ENCODE results near the gene DHRS7B.
"Not testable (repeated sequence)": the region's sequence is repeated elsewhere in the genome, so short reads cannot be mapped to it uniquely, and the experiment has no call there.

DHRS7B gene, protein sequence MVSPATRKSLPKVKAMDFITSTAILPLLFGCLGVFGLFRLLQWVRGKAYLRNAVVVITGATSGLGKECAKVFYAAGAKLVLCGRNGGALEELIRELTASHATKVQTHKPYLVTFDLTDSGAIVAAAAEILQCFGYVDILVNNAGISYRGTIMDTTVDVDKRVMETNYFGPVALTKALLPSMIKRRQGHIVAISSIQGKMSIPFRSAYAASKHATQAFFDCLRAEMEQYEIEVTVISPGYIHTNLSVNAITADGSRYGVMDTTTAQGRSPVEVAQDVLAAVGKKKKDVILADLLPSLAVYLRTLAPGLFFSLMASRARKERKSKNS

DNA sequence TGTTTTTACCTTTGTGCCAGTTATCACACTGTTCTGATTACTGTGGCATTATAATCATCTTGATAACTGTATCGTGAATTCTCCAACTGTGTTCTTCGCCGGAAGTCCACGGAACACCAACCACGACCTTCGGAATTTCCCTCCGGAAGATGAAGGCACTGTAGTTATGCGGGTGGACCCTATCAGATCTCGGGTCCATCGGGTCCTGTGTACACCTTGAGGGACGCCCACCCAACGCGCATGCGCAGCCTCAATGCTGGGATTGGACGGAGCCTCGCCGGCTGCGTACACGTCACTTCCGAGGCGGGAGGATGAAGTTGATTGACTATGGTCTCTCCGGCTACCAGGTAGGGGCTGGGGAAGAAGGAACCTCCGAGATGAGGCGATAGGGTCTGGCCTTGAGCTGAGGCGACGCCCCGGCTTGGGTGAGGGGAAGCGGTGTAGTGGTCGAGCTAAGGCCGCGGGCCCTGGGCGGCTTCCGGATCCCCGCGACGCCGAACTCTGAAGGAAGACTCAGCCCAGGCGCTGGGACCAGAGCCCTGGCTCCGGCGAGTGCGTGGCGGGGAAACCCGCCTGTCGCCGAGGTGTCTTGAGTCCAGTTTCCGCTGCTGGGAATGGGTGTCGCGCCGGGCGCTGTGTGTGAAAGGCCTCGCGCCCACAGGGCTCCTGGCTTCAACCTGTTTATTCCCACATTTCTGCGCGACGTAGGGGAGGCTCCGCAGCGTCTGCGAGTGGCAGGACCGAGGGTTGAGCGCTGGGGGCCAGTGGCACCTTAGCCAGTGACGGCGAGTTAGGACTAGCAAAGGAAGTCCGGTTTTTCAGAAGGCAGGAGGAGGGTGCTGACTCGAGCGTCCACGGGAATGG, at the start of gene DHRS7B:
TSS of gene DHRS7B (plus strand) at position 320 of the 864 bp plus-strand sequence. CDS start at position 328, 8 bp downstream.
- peak; percentile 91 to 97 for DNase-seq

- no peak for DNase-seq
These were observed 49.5 kb upstream of the DHRS7B start for GRCh38 chr17:21077281-21077680.

GRCh38 chr17:21078016-21078780, 48.6 kb upstream of the DHRS7B start:
- DNase-seq, result no peak

DNA sequence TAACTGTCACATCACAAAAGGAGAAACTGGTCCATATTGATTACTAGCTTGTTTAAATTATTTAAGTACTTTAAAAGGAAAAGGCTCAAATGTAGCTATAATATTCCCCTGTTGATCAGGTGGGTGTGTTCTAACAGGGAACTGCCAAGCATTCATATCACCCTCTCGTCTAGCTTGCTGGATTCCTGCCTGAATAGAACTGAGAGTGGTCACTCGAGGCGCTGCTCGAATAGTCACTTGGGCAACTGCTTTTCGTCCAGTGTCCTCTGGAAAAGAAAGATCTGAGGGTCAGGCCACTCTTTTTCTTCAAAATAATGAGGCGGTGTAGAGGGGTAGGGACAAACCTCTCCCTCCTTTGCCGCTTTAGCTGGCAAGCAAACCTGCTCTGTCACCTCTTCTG, 47.6 kb upstream of the DHRS7B start:
- DNase-seq, result no peak

DNA sequence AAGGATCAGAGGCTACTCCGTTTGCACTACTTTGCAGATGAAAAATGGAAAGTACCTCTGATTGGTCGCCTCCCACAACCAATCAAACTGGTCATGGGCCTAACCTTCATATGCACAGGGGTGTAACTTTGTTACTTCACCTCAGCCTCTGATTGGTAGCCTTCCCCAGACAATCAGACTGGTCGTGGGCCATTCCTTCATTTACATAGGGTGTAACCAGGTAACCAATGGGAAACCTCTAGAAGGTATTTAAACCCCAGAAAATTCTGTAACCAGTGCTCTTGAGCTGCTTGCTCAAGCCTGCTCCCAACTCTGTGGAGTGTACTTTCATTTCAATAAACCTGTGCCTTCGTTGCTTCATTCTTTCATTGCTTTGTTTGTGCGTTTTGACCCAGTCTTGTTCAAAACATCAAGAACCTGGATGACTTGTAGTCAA, 44.7 kb upstream of the DHRS7B start:
- no peak for DNase-seq

GRCh38 chr17:21085280-21085679, 41.5 kb upstream of the DHRS7B start:
- DNase-seq, result not testable (repeated sequence)

GRCh38 chr17:21085707-21086106, 41.1 kb upstream of the DHRS7B start:
- DNase-seq, result no peak

DNA sequence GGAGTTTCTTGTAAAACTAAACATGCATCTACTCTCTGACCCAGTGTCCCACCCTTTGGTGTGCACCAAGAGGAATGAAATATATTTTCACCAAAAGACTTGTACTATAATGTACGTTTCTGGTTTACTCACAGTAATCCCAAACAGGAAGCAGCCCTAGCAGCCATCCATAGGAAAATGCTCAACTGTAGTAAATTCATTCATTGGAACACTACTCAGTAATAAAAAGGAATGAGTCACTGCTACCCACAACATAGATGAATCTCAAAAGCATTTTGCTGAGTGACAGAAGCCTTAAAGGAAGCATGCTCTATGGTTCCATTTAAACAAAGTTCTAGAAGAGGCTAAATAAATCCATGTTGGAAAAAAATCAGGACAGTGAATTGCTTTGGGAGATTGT, 37.6 kb upstream of the DHRS7B start:
- DNase-seq, result no peak

DNA sequence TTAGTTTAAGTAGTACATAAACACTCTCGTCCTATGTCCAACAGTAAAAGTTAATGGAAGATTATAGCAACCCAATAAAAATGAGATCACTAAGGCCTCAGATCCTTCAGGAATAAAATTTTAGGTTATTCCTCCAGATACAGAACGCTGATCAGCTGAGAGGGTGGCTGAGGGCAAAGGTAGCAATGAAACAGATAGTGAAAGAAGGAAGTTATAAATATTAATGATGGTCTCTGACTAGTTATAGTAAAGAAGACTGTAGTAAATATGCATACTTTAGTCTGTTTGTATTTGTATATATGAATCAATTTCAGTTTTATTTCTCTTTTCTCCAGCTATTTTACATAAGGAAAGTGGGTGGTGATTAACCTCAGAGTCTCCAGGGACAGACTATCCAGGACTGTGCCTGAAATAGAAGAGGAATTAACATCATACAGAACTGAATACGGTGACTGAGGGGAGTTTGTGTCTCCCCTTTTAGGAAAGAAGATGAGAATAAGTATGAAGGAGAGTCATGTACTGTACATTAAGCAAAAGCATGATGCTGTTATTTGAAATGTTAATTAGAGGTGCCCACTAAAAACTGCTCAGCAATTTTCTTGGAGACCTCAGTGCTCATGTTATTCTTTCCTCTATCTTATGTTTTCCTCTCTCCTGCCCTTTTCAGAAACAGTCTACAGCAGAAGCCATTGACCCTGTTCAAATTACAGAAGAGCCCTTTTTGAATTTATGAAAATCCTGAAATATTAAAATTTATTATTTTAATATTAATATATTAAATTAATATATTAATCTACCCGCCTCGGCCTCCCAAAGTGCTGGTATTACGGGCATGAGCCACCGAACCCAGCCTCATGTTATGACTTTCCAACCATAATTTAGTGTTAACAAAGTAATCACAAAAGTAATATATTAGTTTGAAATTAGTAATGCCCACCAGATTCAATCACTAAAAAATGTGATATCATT, 36.5 kb upstream of the DHRS7B start:
- peak; percentile 14 to 22 for DNase-seq

DNA sequence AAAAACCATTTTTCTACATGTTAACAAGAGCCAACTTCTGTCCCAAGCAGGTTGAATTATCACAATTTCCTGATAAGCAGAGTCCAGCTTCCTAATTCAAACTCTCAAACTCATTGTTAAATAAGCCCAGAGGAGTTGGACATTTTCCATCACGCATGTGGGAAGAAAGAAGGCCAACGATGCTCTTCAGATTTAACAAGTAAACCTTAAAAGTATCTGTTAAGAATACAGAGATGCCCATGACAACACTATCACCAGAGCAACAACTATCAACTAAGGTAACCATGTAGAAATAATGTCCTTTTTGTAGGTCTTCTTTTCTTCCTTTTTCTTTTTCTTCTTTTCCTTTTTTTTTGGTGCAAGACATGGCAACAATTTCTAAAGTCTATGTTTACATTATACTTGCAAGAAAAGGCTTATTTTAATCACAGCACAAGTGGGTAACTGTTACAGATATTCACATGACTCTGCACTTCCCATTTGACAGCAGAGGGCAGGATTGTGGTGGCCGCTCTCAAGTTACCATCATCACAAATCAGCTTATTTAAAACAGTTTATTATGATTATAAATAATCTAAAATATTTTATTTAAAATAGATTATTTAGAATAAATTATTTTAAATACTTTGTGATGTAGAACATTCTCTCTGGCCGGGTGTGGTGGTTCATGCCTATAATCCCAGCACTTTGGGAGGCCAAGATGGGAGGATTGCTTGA, 35.7 kb upstream of the DHRS7B start:
- no peak for DNase-seq

GRCh38 chr17:21094298-21094704, 32.5 kb upstream of the DHRS7B start:
- no peak for DNase-seq

GRCh38 chr17:21095735-21096134, 31.0 kb upstream of the DHRS7B start:
- no peak for DNase-seq

GRCh38 chr17:21096874-21097273, 29.9 kb upstream of the DHRS7B start:
- DNase-seq, result no peak

DNA sequence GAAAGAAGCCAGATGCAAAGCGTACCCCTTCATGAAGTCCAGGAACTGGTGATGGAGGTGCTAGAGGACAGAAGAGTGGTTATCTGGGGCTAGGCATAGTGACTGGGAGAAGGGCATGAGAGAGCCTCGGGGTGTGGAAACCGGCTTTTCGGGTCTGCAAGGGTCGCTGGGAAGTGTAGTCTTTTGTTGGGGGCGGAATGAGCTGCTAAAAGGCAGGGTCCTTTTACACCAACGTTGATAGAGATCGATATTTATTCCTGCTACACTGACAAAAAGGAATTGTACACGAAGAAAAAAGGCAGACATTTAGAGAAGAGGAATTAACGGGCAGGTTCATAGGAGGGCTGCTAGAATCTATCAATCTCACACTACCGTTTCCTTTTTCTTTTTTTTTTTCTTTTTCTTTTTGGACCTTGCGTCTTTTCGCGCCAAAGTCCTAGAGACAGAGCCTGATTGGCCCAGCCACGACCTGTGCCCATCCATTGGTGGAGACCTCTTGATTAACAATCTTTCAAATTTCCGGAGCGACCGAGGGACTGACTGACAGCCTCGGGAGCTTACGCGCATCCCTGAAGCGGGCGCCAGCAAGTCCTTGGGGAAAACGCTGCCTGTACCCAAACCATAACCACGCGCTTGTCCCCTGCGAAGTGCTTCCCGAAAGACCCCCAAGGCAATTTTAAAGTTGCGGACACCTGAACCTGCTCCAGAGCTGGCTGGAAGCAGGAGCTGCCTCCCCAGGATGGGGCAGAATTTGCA, 27.7 kb upstream of the DHRS7B start:
- peak; percentile 85 to 90 for DNase-seq

- DNase-seq, result no peak
These were observed 26.1 kb upstream of the DHRS7B start for GRCh38 chr17:21100636-21101035.

DNA sequence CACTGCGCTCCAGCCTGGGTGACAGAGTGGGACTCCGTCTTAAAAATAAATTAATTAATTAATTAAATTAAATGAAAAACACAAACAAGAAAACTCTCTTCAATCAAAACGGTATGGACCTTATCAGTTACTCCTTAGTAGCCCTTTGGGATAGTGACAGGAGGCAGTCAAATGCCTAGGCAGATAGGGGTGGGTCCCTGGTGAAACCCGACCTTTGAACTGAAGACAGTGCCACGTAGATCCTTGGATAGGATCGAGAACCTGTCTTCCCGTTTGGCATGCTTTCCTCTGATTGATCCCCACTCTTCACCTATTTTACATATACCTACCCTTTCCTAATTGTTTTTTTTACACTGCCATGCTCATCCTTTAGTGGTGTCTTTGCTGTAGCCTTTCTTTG, 22.2 kb upstream of the DHRS7B start:
- DNase-seq, result no peak

DNA sequence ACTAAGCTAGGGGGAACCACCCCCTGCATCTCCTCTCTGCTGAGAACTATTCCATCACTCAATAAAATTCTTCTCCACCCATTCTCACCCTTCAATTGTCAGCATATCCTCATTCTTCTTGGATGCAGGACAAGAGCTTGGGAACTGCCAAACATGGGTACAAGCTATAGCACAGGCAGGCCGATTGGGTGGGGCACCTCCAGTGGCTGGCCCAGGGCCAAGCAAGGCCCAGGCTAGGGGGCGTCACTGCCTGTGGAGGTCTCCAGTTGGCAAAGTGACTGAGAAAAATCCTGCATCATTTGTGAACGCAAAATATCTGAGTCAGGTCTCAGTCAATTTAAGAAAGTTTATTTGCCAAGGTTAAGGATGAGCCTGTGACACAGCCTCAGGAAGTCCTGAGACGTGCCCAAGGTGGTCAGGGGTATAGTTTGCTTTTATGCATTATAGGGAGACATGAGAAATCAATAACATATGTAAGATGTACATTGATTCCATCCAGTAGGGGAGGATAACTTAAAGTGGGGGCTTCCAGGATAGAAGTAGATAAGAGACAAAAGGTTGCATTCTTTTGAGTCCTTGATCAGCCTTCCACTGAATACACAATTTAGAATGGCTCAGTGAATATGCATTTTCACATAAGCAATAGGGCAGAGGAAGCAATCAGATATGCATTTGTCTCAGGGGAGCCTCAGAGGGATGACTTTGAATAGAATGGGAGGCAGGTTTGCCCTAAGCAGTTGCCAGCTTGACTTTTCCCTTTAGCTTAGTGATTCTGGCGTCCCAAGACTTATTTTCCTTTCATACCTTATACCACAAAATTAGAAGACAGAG, 21.5 kb upstream of the DHRS7B start:
- DNase-seq, result no peak

- no peak for DNase-seq
These were observed 20.4 kb upstream of the DHRS7B start for GRCh38 chr17:21106316-21106715.

DNA sequence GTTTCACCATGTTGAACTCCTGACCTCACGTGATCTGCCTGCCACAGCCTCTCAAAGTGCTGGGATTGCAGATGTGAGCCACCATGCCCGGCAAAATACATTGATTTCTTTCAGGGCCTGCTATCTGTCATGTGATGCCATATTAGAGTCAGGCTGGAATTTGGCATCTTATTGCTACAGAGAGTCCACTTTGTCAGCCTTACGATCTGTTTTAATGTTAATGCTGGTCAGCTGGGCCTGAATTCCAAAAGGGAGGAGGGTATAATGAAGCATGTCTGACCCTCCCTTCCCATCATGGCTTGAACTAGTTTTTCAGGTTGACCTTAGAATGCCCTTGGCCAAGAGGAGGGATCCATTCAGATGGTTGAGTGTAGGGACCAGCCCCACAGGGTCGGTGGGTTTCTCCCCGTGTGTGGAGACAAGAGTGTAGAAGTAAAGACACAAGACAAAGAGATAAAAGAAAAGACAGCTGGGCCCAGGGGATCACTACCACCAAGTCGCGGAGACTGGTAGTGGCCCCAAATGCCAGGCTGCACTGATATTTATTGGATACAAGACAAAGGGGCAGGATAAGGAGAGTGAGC, 19.6 kb upstream of the DHRS7B start:
- DNase-seq, result not testable (repeated sequence)
